A549 (cell line): ENCODE measurements around the gene KRAS.

Experiments
- CTCF ChIP-seq: fragments of >200 bp; sonication (Bioruptor Twin); formaldehyde crosslinking; IDR thresholded peaks from 3 replicates; pipeline ENCODE4 v1.5.1; 2016
- JUNB ChIP-seq: fragments of >200 bp; sonication (Bioruptor Twin); formaldehyde crosslinking; IDR thresholded peaks from 2 replicates; pipeline ENCODE4 v1.6.1; 2016
- MAZ ChIP-seq: fragments of 150-350 bp; IDR thresholded peaks from 2 replicates; pipeline ENCODE4 v1.6.1; 2014; ENCODE audit warnings: antibody characterized with exemption, low read depth, low read length, borderline replicate concordance
- MYC ChIP-seq: IDR thresholded peaks from 2 replicates; pipeline ENCODE4 v1.6.1; 2012; ENCODE audit warnings: mild to moderate bottlenecking, inconsistent platforms, low read length, improper control_type of control experiment, borderline replicate concordance
- RARB ChIP-seq: fragments of 250-450 bp; sonication (Bioruptor Pico); IDR thresholded peaks from 2 replicates; pipeline ENCODE4 v1.8.0; 2021; ENCODE audit warnings: mild to moderate bottlenecking, moderate library complexity
- REST ChIP-seq: fragments of 200-600 bp; sonication (generic); IDR thresholded peaks from 2 replicates; pipeline ENCODE4 v1.6.1; 2016; ENCODE audit warnings: antibody characterized with exemption, mild to moderate bottlenecking, moderate library complexity
- RNF2 ChIP-seq: fragments of 200-600 bp; sonication (generic); IDR thresholded peaks from 2 replicates; pipeline ENCODE4 v1.6.1; 2016; ENCODE audit warnings: low read depth, mild to moderate bottlenecking, antibody characterized with exemption, moderate library complexity, borderline replicate concordance
- TF ChIP-seq, protein P1 (sequence below): fragments of 450-650 bp; IDR thresholded peaks from 2 replicates; pipeline ENCODE4 v1.6.1; 2014; ENCODE audit warnings: antibody characterized with exemption

DNA sequence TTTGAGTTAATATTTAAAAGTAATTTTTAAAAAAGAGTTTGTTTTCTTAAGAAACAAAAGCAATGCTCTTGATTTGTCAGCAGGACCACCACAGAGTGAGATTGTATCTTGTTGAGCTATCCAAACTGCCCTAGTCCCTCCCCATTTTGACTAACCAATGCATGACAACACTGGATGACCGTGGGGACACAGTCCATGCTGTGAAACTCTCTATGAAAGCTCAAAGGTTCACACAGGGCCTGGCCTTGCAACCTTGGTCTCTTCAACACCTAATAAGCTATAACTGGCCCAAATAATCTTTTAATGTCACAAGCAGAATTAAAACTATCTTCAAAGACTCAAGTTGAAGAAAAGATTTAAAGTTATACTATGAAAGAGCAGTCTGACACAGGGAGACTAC, 42.2 kb downstream of the KRAS start:
- no peak for TF ChIP-seq CTCF
- no peak for TF ChIP-seq REST
- TF ChIP-seq MYC = no peak
- TF ChIP-seq, protein P1, sequence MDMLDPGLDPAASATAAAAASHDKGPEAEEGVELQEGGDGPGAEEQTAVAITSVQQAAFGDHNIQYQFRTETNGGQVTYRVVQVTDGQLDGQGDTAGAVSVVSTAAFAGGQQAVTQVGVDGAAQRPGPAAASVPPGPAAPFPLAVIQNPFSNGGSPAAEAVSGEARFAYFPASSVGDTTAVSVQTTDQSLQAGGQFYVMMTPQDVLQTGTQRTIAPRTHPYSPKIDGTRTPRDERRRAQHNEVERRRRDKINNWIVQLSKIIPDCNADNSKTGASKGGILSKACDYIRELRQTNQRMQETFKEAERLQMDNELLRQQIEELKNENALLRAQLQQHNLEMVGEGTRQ = no peak
- TF ChIP-seq RNF2 = no peak
- TF ChIP-seq RARB (CRISPR knock-in tag) = no peak
- no peak for TF ChIP-seq JUNB
- no peak for TF ChIP-seq MAZ
